DOHH2 (cell line): Measurements from ENCODE around the gene KNDC1.

Experiments used
- EZH2phosphoT487 ChIP-seq: fragments of 200-600 bp; sonication (generic); IDR thresholded peaks from 2 replicates; pipeline ENCODE4 v1.6.1; 2017; ENCODE audit warnings: borderline replicate concordance, mild to moderate bottlenecking, antibody characterized with exemption, low read length, moderate library complexity, mixed read lengths
- TF ChIP-seq, protein P1 (sequence below): fragments of 200-600 bp; sonication (generic); IDR thresholded peaks from one replicate; pipeline ENCODE4 v1.5.1; 2014; ENCODE audit warnings: antibody characterized with exemption, mild to moderate bottlenecking, low read depth, low read length; ENCODE audit not compliant: poor library complexity, severe bottlenecking

DNA sequence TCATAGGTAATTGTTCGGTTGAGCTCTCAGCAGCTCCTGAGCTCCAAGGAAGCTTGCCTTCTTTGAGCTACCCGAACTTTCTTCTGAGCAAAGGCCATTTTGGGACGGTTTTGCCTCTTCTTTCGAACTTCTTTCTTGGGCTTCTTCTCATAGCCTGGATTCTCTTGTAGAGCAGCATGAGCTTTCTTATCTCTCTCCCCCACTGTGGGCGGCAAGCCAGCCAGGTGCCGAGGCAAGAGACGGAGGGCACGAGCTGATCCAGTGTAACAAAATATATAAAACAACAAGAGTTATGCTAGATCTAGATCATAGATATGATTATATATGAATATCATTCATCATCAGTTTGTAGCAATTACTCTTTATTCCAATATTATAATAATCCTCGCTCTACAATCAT, 16.5 kb upstream of the KNDC1 start:
- no peak for TF ChIP-seq EZH2phosphoT487
- TF ChIP-seq, protein P1, sequence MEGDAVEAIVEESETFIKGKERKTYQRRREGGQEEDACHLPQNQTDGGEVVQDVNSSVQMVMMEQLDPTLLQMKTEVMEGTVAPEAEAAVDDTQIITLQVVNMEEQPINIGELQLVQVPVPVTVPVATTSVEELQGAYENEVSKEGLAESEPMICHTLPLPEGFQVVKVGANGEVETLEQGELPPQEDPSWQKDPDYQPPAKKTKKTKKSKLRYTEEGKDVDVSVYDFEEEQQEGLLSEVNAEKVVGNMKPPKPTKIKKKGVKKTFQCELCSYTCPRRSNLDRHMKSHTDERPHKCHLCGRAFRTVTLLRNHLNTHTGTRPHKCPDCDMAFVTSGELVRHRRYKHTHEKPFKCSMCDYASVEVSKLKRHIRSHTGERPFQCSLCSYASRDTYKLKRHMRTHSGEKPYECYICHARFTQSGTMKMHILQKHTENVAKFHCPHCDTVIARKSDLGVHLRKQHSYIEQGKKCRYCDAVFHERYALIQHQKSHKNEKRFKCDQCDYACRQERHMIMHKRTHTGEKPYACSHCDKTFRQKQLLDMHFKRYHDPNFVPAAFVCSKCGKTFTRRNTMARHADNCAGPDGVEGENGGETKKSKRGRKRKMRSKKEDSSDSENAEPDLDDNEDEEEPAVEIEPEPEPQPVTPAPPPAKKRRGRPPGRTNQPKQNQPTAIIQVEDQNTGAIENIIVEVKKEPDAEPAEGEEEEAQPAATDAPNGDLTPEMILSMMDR, result no peak
